H9 (cell line): ENCODE results near the gene ASS1. TPM values are rescaled to one million over a fixed set of nuclear protein-coding genes. Genes with fewer than 3 reads are reported as not detected.

Source experiments
- DNase-seq: peaks from one replicate; pipeline ENCODE4 v3.0.0-alpha.2; 2017
- H2AFZ ChIP-seq: one replicate; pipeline ENCODE4 v1.6.1; 2013; ENCODE audit warnings: mild to moderate bottlenecking, low read length, control low read depth, moderate library complexity
- H2AK5ac ChIP-seq: 2 replicates; pipeline ENCODE4 v1.6.1; 2013; ENCODE audit warnings: low read length, control low read depth, mixed read lengths; ENCODE audit not compliant: insufficient read length
- H2BK120ac ChIP-seq: one replicate; pipeline ENCODE4 v1.6.1; 2013; ENCODE audit warnings: low read depth, mild to moderate bottlenecking, low read length, control low read depth, inconsistent platforms; ENCODE audit not compliant: poor library complexity, severe bottlenecking
- H2BK12ac ChIP-seq: 2 replicates; pipeline ENCODE4 v1.6.1; 2013; ENCODE audit warnings: low read length, control low read depth, mixed read lengths, low read depth; ENCODE audit not compliant: insufficient read length
- H2BK15ac ChIP-seq: 2 replicates; pipeline ENCODE4 v1.6.1; 2013; ENCODE audit warnings: low read depth, low read length, control low read depth
- H2BK20ac ChIP-seq: one replicate; pipeline ENCODE4 v1.6.1; 2013; ENCODE audit warnings: low read depth, mild to moderate bottlenecking, low read length, control low read depth, inconsistent platforms; ENCODE audit not compliant: poor library complexity, severe bottlenecking
- H2BK5ac ChIP-seq: 2 replicates; pipeline ENCODE4 v1.6.1; 2013; ENCODE audit warnings: low read length, control low read depth, mixed read lengths; ENCODE audit not compliant: insufficient read length
- H3K14ac ChIP-seq: 2 replicates; pipeline ENCODE4 v1.6.1; 2013; ENCODE audit warnings: low read length, control low read depth; ENCODE audit not compliant: insufficient read depth
- H3K18ac ChIP-seq: 2 replicates; pipeline ENCODE4 v1.6.1; 2013; ENCODE audit warnings: low read depth, mild to moderate bottlenecking, mixed read lengths, low read length, control low read depth; ENCODE audit not compliant: insufficient read length
- H3K23ac ChIP-seq: 2 replicates; pipeline ENCODE4 v1.6.1; 2013; ENCODE audit warnings: low read length, control low read depth, mixed read lengths, low read depth; ENCODE audit not compliant: insufficient read length
- H3K23me2 ChIP-seq: 2 replicates; pipeline ENCODE4 v1.6.1; 2013; ENCODE audit warnings: low read depth, mild to moderate bottlenecking, mixed read lengths, low read length, control low read depth; ENCODE audit not compliant: insufficient read length, poor library complexity, severe bottlenecking
- H3K27ac ChIP-seq: 2 replicates; pipeline ENCODE4 v1.5.1; 2013; ENCODE audit warnings: low read length, control low read depth, mixed read lengths, low read depth; ENCODE audit not compliant: insufficient read length
- H3K27me3 ChIP-seq: 2 replicates; pipeline ENCODE4 v1.6.1; 2013; ENCODE audit warnings: low read length, control low read depth, inconsistent platforms; ENCODE audit not compliant: insufficient read depth
- H3K4ac ChIP-seq: 2 replicates; pipeline ENCODE4 v1.6.1; 2013; ENCODE audit warnings: low read depth, mild to moderate bottlenecking, control low read depth, inconsistent platforms, low read length, moderate library complexity
- H3K4me1 ChIP-seq: 2 replicates; pipeline ENCODE4 v1.6.1; 2013; ENCODE audit warnings: low read length, control low read depth, inconsistent platforms; ENCODE audit not compliant: insufficient read depth
- H3K4me2 ChIP-seq: 2 replicates; pipeline ENCODE4 v1.6.1; 2013; ENCODE audit warnings: low read length, control low read depth, mixed read lengths; ENCODE audit not compliant: insufficient read length, insufficient read depth
- H3K56ac ChIP-seq: 2 replicates; pipeline ENCODE4 v1.6.1; 2013; ENCODE audit warnings: low read depth, mild to moderate bottlenecking, mixed read lengths, low read length, control low read depth; ENCODE audit not compliant: insufficient read length
- H3K79me1 ChIP-seq: 2 replicates; pipeline ENCODE4 v1.6.1; 2013; ENCODE audit warnings: low read depth, mild to moderate bottlenecking, moderate library complexity, low read length, control low read depth, inconsistent platforms; ENCODE audit not compliant: insufficient read depth, poor library complexity, severe bottlenecking
- H3K79me2 ChIP-seq: 2 replicates; pipeline ENCODE4 v1.6.1; 2013; ENCODE audit warnings: low read length, control low read depth, inconsistent platforms; ENCODE audit not compliant: insufficient read depth
- H3K9ac ChIP-seq: 2 replicates; pipeline ENCODE4 v1.6.1; 2013; ENCODE audit warnings: low read length, control low read depth, mixed read lengths; ENCODE audit not compliant: insufficient read length; ENCODE audit errors: extremely low read depth
- H3K9me3 ChIP-seq: one replicate; pipeline ENCODE4 v1.6.1; 2013; ENCODE audit warnings: low read depth, low read length, inconsistent platforms; ENCODE audit not compliant: control insufficient read depth
- H3T11ph ChIP-seq: one replicate; pipeline ENCODE4 v1.6.1; 2013; ENCODE audit warnings: mild to moderate bottlenecking, low read length, control low read depth, inconsistent platforms
- H4K20me1 ChIP-seq: one replicate; pipeline ENCODE4 v1.6.1; 2013; ENCODE audit not compliant: control insufficient read depth, insufficient read length, insufficient read depth
- H4K5ac ChIP-seq: 2 replicates; pipeline ENCODE4 v1.6.1; 2013; ENCODE audit warnings: low read depth, mild to moderate bottlenecking, mixed read lengths, low read length, control low read depth; ENCODE audit not compliant: insufficient read length
- H4K8ac ChIP-seq: replicated peaks from 2 replicates; pipeline ENCODE4 v1.6.1; 2013; ENCODE audit warnings: low read length, control low read depth, mixed read lengths, low read depth; ENCODE audit not compliant: insufficient read length
- H4K91ac ChIP-seq: 2 replicates; pipeline ENCODE4 v1.6.1; 2013; ENCODE audit warnings: low read depth, mild to moderate bottlenecking, moderate library complexity, mixed read lengths, low read length, control low read depth; ENCODE audit not compliant: insufficient read length
- H3K27ac Mint-ChIP-seq, 3 experiments: 2 replicates in 2 of 3; 3 replicates in 1 of 3; pipeline ENCODE4 v1.8.0; 2020 to 2021; ENCODE audit warnings: mixed read lengths in 3 of 3, mild to moderate bottlenecking in 1 of 3, moderate library complexity in 1 of 3
- H3K27me3 Mint-ChIP-seq: 2 replicates; pipeline ENCODE4 v1.8.0; 2021; ENCODE audit warnings: low read depth, mild to moderate bottlenecking, moderate library complexity, mixed read lengths
- H3K36me3 Mint-ChIP-seq, 3 experiments: 2 replicates in 2 of 3; 3 replicates in 1 of 3; pipeline ENCODE4 v1.8.0; 2020 to 2021; ENCODE audit warnings: low read depth in 3 of 3, mixed read lengths in 3 of 3; ENCODE audit not compliant: insufficient read depth in 1 of 3
- H3K4me1 Mint-ChIP-seq, 2 experiments: 2 replicates each; pipeline ENCODE4 v1.8.0; 2020; ENCODE audit warnings: mixed read lengths in 2 of 2
- H3K4me3 Mint-ChIP-seq, 2 experiments: 2 replicates in 1 of 2; 3 replicates in 1 of 2; pipeline ENCODE4 v1.8.0; 2020 to 2021; ENCODE audit warnings: mild to moderate bottlenecking in 2 of 2, mixed read lengths in 2 of 2, moderate library complexity in 1 of 2
- H3K9me3 Mint-ChIP-seq, 2 experiments: 2 replicates in 1 of 2; 3 replicates in 1 of 2; pipeline ENCODE4 v1.8.0; 2020; ENCODE audit warnings: mild to moderate bottlenecking in 2 of 2, mixed read lengths in 2 of 2, moderate library complexity in 1 of 2
- WGBS: extraction: QIAGEN DNeasy Blood & Tissue Kit; methylation state at CpG from one replicate; pipeline ENCODE4 v1.1.7; 2013; ENCODE audit warnings: missing lambda C conversion rate, low lambda C conversion rate, mixed read lengths; ENCODE audit not compliant: insufficient read length; ENCODE audit errors: extremely low coverage; 5-methylcytosine and 5-hydroxymethylcytosine counted together
- total RNA-seq: library from RNA; stranded (reverse); gene quantifications from 2 replicates; pipeline ENCODE4 v1.2.1, GENCODE V29; 2021
- TF ChIP-seq, protein P1 (sequence below): fragments of 200-600 bp; sonication (generic); conservative IDR thresholded peaks from 3 replicates; pipeline ENCODE4 v1.8.0; 2021; ENCODE audit warnings: antibody characterized with exemption, mild to moderate bottlenecking

Gene ASS1
- total RNA-seq, 1 experiment from 2014 or later: 118 TPM

DNA sequence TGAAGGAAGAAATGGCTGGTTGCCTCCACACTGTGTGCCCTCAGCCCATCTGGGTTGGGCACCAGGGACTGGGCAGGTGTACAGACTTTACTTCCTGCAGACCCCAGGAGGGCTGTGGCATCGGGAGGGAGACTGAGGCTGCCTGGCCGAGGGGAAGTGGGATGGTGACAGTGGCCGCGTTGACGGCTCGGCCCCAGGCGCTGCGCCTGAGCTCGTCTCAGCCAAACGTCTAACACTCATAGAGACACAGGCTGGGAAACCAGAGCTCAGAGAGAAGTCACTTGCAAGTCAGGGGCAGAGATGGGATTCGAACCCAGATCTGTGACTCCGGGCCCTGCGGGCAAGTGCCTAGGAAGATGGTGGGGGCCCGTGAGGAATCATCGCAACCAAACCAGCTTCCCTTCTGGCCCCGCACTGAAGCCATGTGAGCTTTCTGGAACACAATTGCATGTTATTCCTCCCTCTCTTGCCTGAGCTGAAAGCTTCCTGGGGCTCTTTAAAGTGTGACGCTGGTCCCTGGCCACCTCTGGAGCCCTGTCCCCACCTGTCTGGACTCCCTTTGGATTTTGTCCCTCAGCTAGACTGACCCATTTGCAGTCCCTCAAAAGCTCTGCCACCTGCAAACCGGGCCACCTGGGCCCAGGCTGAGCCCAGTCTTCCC is 81.6 kb downstream of the ASS1 start:
- H4K20me1 ChIP-seq: no peaks in the 10 kb centered on the region
- H3K27ac ChIP-seq: no peak overlapping the region
- no peak overlapping the region for H2AFZ ChIP-seq
- no peak overlapping the region for H2BK15ac ChIP-seq
- H3T11ph ChIP-seq: no peak overlapping the region
- no peaks in the 10 kb centered on the region for H3K36me3 Mint-ChIP-seq
- H2BK12ac ChIP-seq: no peak overlapping the region
- TF ChIP-seq, protein P1, sequence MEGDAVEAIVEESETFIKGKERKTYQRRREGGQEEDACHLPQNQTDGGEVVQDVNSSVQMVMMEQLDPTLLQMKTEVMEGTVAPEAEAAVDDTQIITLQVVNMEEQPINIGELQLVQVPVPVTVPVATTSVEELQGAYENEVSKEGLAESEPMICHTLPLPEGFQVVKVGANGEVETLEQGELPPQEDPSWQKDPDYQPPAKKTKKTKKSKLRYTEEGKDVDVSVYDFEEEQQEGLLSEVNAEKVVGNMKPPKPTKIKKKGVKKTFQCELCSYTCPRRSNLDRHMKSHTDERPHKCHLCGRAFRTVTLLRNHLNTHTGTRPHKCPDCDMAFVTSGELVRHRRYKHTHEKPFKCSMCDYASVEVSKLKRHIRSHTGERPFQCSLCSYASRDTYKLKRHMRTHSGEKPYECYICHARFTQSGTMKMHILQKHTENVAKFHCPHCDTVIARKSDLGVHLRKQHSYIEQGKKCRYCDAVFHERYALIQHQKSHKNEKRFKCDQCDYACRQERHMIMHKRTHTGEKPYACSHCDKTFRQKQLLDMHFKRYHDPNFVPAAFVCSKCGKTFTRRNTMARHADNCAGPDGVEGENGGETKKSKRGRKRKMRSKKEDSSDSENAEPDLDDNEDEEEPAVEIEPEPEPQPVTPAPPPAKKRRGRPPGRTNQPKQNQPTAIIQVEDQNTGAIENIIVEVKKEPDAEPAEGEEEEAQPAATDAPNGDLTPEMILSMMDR: no peak
- H3K9me3 ChIP-seq: no peaks in the 10 kb centered on the region
- H3K23me2 ChIP-seq: no peaks in the 10 kb centered on the region
- H3K79me2 ChIP-seq: no peaks in the 10 kb centered on the region
- DNase-seq: no peak
- no peak overlapping the region for H4K91ac ChIP-seq
- no peaks in the 10 kb centered on the region for H3K27me3 ChIP-seq
- H3K27ac Mint-ChIP-seq: peak overlapping the region in 1 of 3 experiments; percentile 44; a peak in 1 of 7 replicates
- no CpG with 5 or more reads among the region's 18 CpGs for WGBS
- H4K8ac ChIP-seq: no peak overlapping the region
- no peak overlapping the region for H3K4me3 Mint-ChIP-seq
- no peak overlapping the region for H2BK120ac ChIP-seq
- no peak overlapping the region for H3K4ac ChIP-seq
- H3K4me1 Mint-ChIP-seq: peaks cover 33 to 42% of the 10 kb centered on the region in 2 experiments
- no peak overlapping the region for H3K18ac ChIP-seq
- no peaks in the 10 kb centered on the region for H3K79me1 ChIP-seq
- no peaks in the 10 kb centered on the region; the same call in 1 of the 2 replicates for H3K4me1 ChIP-seq
- H3K9me3 Mint-ChIP-seq: no peaks in the 10 kb centered on the region; a peak in 1 of 5 replicates
- H3K56ac ChIP-seq: no peak overlapping the region
- H3K9ac ChIP-seq: no peak overlapping the region
- no peak overlapping the region for H3K23ac ChIP-seq
- H3K14ac ChIP-seq: no peak overlapping the region; the same call in 1 of the 2 replicates
- H3K4me2 ChIP-seq: no peak overlapping the region
- H2BK20ac ChIP-seq: no peak overlapping the region
- H4K5ac ChIP-seq: no peak overlapping the region
- H2AK5ac ChIP-seq: no peak overlapping the region
- H3K27me3 Mint-ChIP-seq: peaks cover 1% of the 10 kb centered on the region
- H2BK5ac ChIP-seq: no peak overlapping the region
